Common myeloid progenitor, CD34-positive (primary cell): ENCODE measurements around the gene PABPC4L. TPM values are rescaled to one million over a fixed set of nuclear protein-coding genes. Genes with fewer than 3 reads are reported as not detected.

Source experiments
- CTCF ChIA-PET: fragments of 350-600 bp; sonication (Branson Sonifier 250); formaldehyde crosslinking; loops from one replicate; lab custom pipeline; 2021; ENCODE audit warnings: antibody characterized with exemption; lab: Charles Lee
- POLR2A ChIA-PET: fragments of 350-600 bp; sonication (Branson Sonifier 250); formaldehyde crosslinking; loops from one replicate; lab custom pipeline; 2021; ENCODE audit warnings: antibody characterized with exemption; lab: Charles Lee
- DNase-seq, 3 donors: peaks; one replicate each; pipeline versions ENCODE4 v3.0.0 to v3.0.0-alpha.2; 2013
- H3K27ac ChIP-seq, 2 experiments: 1 replicate in 1 of 2; 2 replicates in 1 of 2; pipeline ENCODE4 v1.7.0; 2013; ENCODE audit warnings: inconsistent platforms in 2 of 2, low read length in 2 of 2, mild to moderate bottlenecking in 2 of 2, low read depth in 1 of 2, moderate library complexity in 1 of 2; ENCODE audit not compliant: severe bottlenecking in 2 of 2, insufficient read depth in 1 of 2, poor library complexity in 1 of 2
- H3K27me3 ChIP-seq, 5 experiments: replicated peaks in 2 of 5; 1 replicate in 3 of 5; 2 replicates in 2 of 5; pipeline versions ENCODE4 v1.6.1 to v1.7.0; 2013; ENCODE audit warnings: low read length in 4 of 5, mild to moderate bottlenecking in 2 of 5, moderate library complexity in 2 of 5, inconsistent platforms in 1 of 5; ENCODE audit not compliant: insufficient read depth in 5 of 5, control insufficient read depth in 4 of 5
- H3K36me3 ChIP-seq, 4 experiments: 1 replicate in 2 of 4; 2 replicates in 2 of 4; pipeline versions ENCODE4 v1.6.1 to v1.7.0; 2013; ENCODE audit warnings: low read length in 3 of 4, control low read depth in 1 of 4, mild to moderate bottlenecking in 1 of 4; ENCODE audit not compliant: control insufficient read depth in 4 of 4, insufficient read depth in 4 of 4
- H3K4me1 ChIP-seq, 4 experiments: 1 replicate in 3 of 4; 2 replicates in 1 of 4; pipeline versions ENCODE4 v1.6.1 to v1.7.1; 2013; ENCODE audit warnings: low read length in 3 of 4, mild to moderate bottlenecking in 3 of 4, control low read depth in 1 of 4, inconsistent platforms in 1 of 4, moderate library complexity in 1 of 4; ENCODE audit not compliant: control insufficient read depth in 4 of 4, insufficient read depth in 4 of 4; ENCODE audit errors: control extremely low read depth in 1 of 4
- H3K4me3 ChIP-seq, 7 experiments: 1 replicate in 4 of 7; 2 replicates in 3 of 7; pipeline versions ENCODE4 v1.5.1 to v1.7.0; 2013; ENCODE audit warnings: mild to moderate bottlenecking in 7 of 7, low read length in 6 of 7, moderate library complexity in 6 of 7, inconsistent platforms in 2 of 7, low read depth in 2 of 7, control low read depth in 1 of 7; ENCODE audit not compliant: insufficient read depth in 4 of 7, control insufficient read depth in 1 of 7; ENCODE audit errors: extremely low read depth in 1 of 7
- H3K9me3 ChIP-seq, 5 experiments: 1 replicate in 4 of 5; 2 replicates in 1 of 5; pipeline versions ENCODE4 v1.6.1 to v1.7.1; 2013; ENCODE audit warnings: low read length in 4 of 5, mild to moderate bottlenecking in 2 of 5, inconsistent platforms in 1 of 5, low read depth in 1 of 5, moderate library complexity in 1 of 5; ENCODE audit not compliant: control insufficient read depth in 4 of 5, insufficient read depth in 2 of 5; ENCODE audit errors: control extremely low read depth in 1 of 5
- WGBS: methylation state at CpG from one replicate; pipeline ENCODE4 v1.1.5; 2013; ENCODE audit not compliant: insufficient coverage; 5-methylcytosine and 5-hydroxymethylcytosine counted together
- polyA plus RNA-seq: library from polyadenylated mRNA; unstranded; fragments of 120-200 nt; gene quantifications from one replicate; pipeline ENCODE4 v1.2.1, GENCODE V29; 2013

Gene PABPC4L
- polyA plus RNA-seq = 0.30 TPM

- peaks cover 0 to 30% (median 13%) of the 10 kb centered on the region in 5 experiments for H3K27me3 ChIP-seq
- ChIA-PET POLR2A (no interaction called here), CTCF (no interaction called here)
- DNase-seq = peak in 2 of 3 donors; percentile 13 to 31
- no peak within 1 kb of the TSS for H3K27ac ChIP-seq
- H3K9me3 ChIP-seq = peaks cover 0 to 2% (median 0%) of the 10 kb centered on the region in 5 experiments
- peaks cover 2 to 8% (median 3%) of the 10 kb centered on the region in 4 experiments for H3K4me1 ChIP-seq
- 8% methylated on average over 32 of the region's 65 CpGs for WGBS
- H3K4me3 ChIP-seq = peak within 1 kb of the TSS in 6 of 7 experiments; percentile 6 to 66 (median 58)
- H3K36me3 ChIP-seq = no peaks in the 10 kb centered on the region
Measured at GRCh38 chr4:134201216-134202161, at the start of gene PABPC4L. PABPC4L (minus strand) TSS chr4:134201789; CDS start chr4:134201019, 770 bp downstream.

- WGBS = no CpG with 5 or more reads among the region's 1 CpG
- no peaks in the 10 kb centered on the region for H3K27me3 ChIP-seq
- H3K4me1 ChIP-seq = no peaks in the 10 kb centered on the region
- no peak overlapping the region for H3K4me3 ChIP-seq
- no peaks in the 10 kb centered on the region for H3K9me3 ChIP-seq
- DNase-seq = no peak
- ChIA-PET POLR2A (no interaction called here), CTCF (no interaction called here)
- H3K27ac ChIP-seq = no peak overlapping the region
- no peaks in the 10 kb centered on the region for H3K36me3 ChIP-seq
Measured at GRCh38 chr4:134251322-134251721, 49.7 kb upstream of the PABPC4L start.

- POLR2A ChIA-PET = no interaction called here
- Histone ChIP-seq H3K27ac (no peak overlapping the region), H3K9me3 (no peaks in the 10 kb centered on the region), H3K27me3 (no peaks in the 10 kb centered on the region), H3K4me3 (no peak overlapping the region), H3K4me1 (no peaks in the 10 kb centered on the region), H3K36me3 (no peaks in the 10 kb centered on the region)
- DNase-seq = no peak
- 94% methylated on average over 16 of the region's 22 CpGs for WGBS
- CTCF ChIA-PET = no interaction called here
Measured at GRCh38 chr4:134243742-134244713, 42.4 kb upstream of the PABPC4L start.

- Histone ChIP-seq H3K9me3 (no peaks in the 10 kb centered on the region), H3K27me3 (no peaks in the 10 kb centered on the region), H3K4me1 (no peaks in the 10 kb centered on the region), H3K36me3 (no peaks in the 10 kb centered on the region), H3K4me3 (no peak overlapping the region), H3K27ac (no peak overlapping the region)
- POLR2A ChIA-PET = no interaction called here
- CTCF ChIA-PET = no interaction called here
- no CpG with 5 or more reads among the region's 3 CpGs for WGBS
- DNase-seq = no peak
Measured at GRCh38 chr4:134219043-134219442, 17.5 kb upstream of the PABPC4L start.

- Histone ChIP-seq H3K9me3 (no peaks in the 10 kb centered on the region), H3K27ac (no peak overlapping the region), H3K4me1 (no peaks in the 10 kb centered on the region), H3K36me3 (no peaks in the 10 kb centered on the region), H3K27me3 (no peaks in the 10 kb centered on the region), H3K4me3 (no peak overlapping the region)
- CTCF ChIA-PET = no interaction called here
- DNase-seq = no peak
- WGBS = 100% methylated on average over 1 of the region's 1 CpG
- POLR2A ChIA-PET = no interaction called here
Measured at GRCh38 chr4:134216411-134216810, 14.8 kb upstream of the PABPC4L start.

GRCh38 chr4:134215620-134216344 lies 14.2 kb upstream of the PABPC4L start:
- DNase-seq = no peak
- Histone ChIP-seq H3K4me1 (no peaks in the 10 kb centered on the region), H3K27me3 (no peaks in the 10 kb centered on the region), H3K4me3 (no peak overlapping the region), H3K9me3 (no peaks in the 10 kb centered on the region), H3K27ac (no peak overlapping the region), H3K36me3 (no peaks in the 10 kb centered on the region)
- ChIA-PET POLR2A (no interaction called here), CTCF (no interaction called here)
- no CpG with 5 or more reads among the region's 2 CpGs for WGBS
